SK-N-SH treated with all-trans-retinoic acid at 6 μM for 48 hours (cell line): Measurements from ENCODE around the gene KIF7.

Experiments used
- ATAC-seq: fragments of 200-7000 bp; cut with Tn5 transposase; 3 replicates; pipeline ENCODE4 v1.9.1; 2020; ENCODE audit warnings: mild to moderate bottlenecking, moderate library complexity
- ARNTL ChIP-seq: fragments of 450-650 bp; formaldehyde crosslinking; IDR thresholded peaks from 2 replicates; pipeline ENCODE4 v1.5.0; 2020; ENCODE audit warnings: low read depth, mild to moderate bottlenecking, moderate library complexity, borderline replicate concordance
- BACH2 ChIP-seq: fragments of 250-450 bp; sonication (Bioruptor Pico); IDR thresholded peaks from 2 replicates; pipeline ENCODE4 v1.9.0; 2021; ENCODE audit warnings: mild to moderate bottlenecking, borderline replicate concordance
- CREB5 ChIP-seq: fragments of 250-450 bp; sonication (Bioruptor Pico); IDR thresholded peaks from 2 replicates; pipeline ENCODE4 v1.5.1; 2020; ENCODE audit warnings: low read depth, mild to moderate bottlenecking, moderate library complexity
- CSDC2 ChIP-seq: fragments of 250-450 bp; sonication (Bioruptor Pico); IDR thresholded peaks from 2 replicates; pipeline ENCODE4 v1.5.0; 2020; ENCODE audit warnings: mild to moderate bottlenecking, moderate library complexity
- CSRNP3 ChIP-seq: fragments of 250-450 bp; sonication (Bioruptor Pico); IDR thresholded peaks from 2 replicates; pipeline ENCODE4 v1.5.1; 2021; ENCODE audit warnings: mild to moderate bottlenecking, moderate library complexity
- ESRRG ChIP-seq: fragments of 250-450 bp; sonication (Bioruptor Pico); IDR thresholded peaks from 2 replicates; pipeline ENCODE4 v1.6.1; 2021; ENCODE audit warnings: mild to moderate bottlenecking
- GLIS3 ChIP-seq: fragments of 250-450 bp; sonication (Bioruptor Pico); IDR thresholded peaks from 2 replicates; pipeline ENCODE4 v1.5.0; 2020; ENCODE audit warnings: mild to moderate bottlenecking, moderate library complexity
- ISL1 ChIP-seq: fragments of 250-450 bp; sonication (Bioruptor Pico); IDR thresholded peaks from 2 replicates; pipeline ENCODE4 v2.1.2; 2022; ENCODE audit warnings: mild to moderate bottlenecking, moderate library complexity
- OSR1 ChIP-seq: fragments of 250-450 bp; sonication (Bioruptor Pico); IDR thresholded peaks from 2 replicates; pipeline ENCODE4 v1.8.0; 2022; ENCODE audit warnings: moderate library complexity, mild to moderate bottlenecking, inconsistent platforms
- PATZ1 ChIP-seq: fragments of 250-450 bp; sonication (Bioruptor Pico); IDR thresholded peaks from 2 replicates; pipeline ENCODE4 v1.8.0; 2020; ENCODE audit warnings: mild to moderate bottlenecking, moderate library complexity, borderline replicate concordance
- POU6F1 ChIP-seq: fragments of 250-450 bp; sonication (Bioruptor Pico); IDR thresholded peaks from 2 replicates; pipeline ENCODE4 v1.8.0; 2021; ENCODE audit warnings: low read depth, mild to moderate bottlenecking, moderate library complexity, borderline replicate concordance
- PPARA ChIP-seq: fragments of 250-450 bp; sonication (Bioruptor Pico); IDR thresholded peaks from 2 replicates; pipeline ENCODE4 v1.5.0; 2020; ENCODE audit warnings: mild to moderate bottlenecking, borderline replicate concordance
- RARB ChIP-seq: fragments of 250-450 bp; sonication (Bioruptor Pico); IDR thresholded peaks from 2 replicates; pipeline ENCODE4 v1.8.0; 2021; ENCODE audit warnings: mild to moderate bottlenecking, moderate library complexity
- SNAI2 ChIP-seq: fragments of 250-450 bp; sonication (Bioruptor Pico); IDR thresholded peaks from 2 replicates; pipeline ENCODE4 v1.5.0; 2020; ENCODE audit warnings: mild to moderate bottlenecking, moderate library complexity
- TCF4 ChIP-seq: fragments of 250-450 bp; sonication (Bioruptor Pico); IDR thresholded peaks from 2 replicates; pipeline ENCODE4 v1.8.0; 2021; ENCODE audit warnings: mild to moderate bottlenecking, moderate library complexity, borderline replicate concordance
- TOX ChIP-seq: fragments of 250-450 bp; sonication (Bioruptor Pico); IDR thresholded peaks from 2 replicates; pipeline ENCODE4 v1.8.0; 2021; ENCODE audit warnings: mild to moderate bottlenecking, moderate library complexity, borderline replicate concordance
- TSHZ2 ChIP-seq: fragments of 250-450 bp; sonication (Bioruptor Pico); IDR thresholded peaks from 2 replicates; pipeline ENCODE4 v1.5.0; 2020; ENCODE audit warnings: mild to moderate bottlenecking, moderate library complexity
- ZC3H10 ChIP-seq: fragments of 250-450 bp; sonication (Bioruptor Pico); IDR thresholded peaks from 2 replicates; pipeline ENCODE4 v1.5.1; 2021; ENCODE audit warnings: mild to moderate bottlenecking, moderate library complexity
- ZFP3 ChIP-seq: fragments of 250-450 bp; sonication (Bioruptor Pico); IDR thresholded peaks from 2 replicates; pipeline ENCODE4 v1.5.0; 2020; ENCODE audit warnings: mild to moderate bottlenecking, moderate library complexity
- ZFP30 ChIP-seq: fragments of 450-650 bp; formaldehyde crosslinking; IDR thresholded peaks from 2 replicates; pipeline ENCODE4 v1.5.0; 2022; ENCODE audit warnings: mild to moderate bottlenecking, moderate library complexity
- ZNF565 ChIP-seq: fragments of 450-650 bp; formaldehyde crosslinking; conservative IDR thresholded peaks from 2 replicates; pipeline ENCODE4 v1.5.0; 2020; ENCODE audit warnings: low read depth, mild to moderate bottlenecking, moderate library complexity
- ZNF70 ChIP-seq: fragments of 450-650 bp; formaldehyde crosslinking; IDR thresholded peaks from 2 replicates; pipeline ENCODE4 v1.5.0; 2020; ENCODE audit warnings: mild to moderate bottlenecking, moderate library complexity
- ZNF8 ChIP-seq: fragments of 450-650 bp; formaldehyde crosslinking; IDR thresholded peaks from 2 replicates; pipeline ENCODE4 v1.5.0; 2020; ENCODE audit warnings: mild to moderate bottlenecking, moderate library complexity

The KIF7 gene

GRCh38 chr15:89642106-89642505, 13.2 kb downstream of the KIF7 start:
- no peak for TF ChIP-seq RARB (CRISPR knock-in tag)
- TF ChIP-seq ZFP30 (CRISPR knock-in tag): no peak
- no peak for TF ChIP-seq CREB5
- TF ChIP-seq ZNF8 (CRISPR knock-in tag): no peak
- no peak for TF ChIP-seq ESRRG (CRISPR knock-in tag)
- no peak for TF ChIP-seq TOX (CRISPR knock-in tag)
- TF ChIP-seq PPARA (CRISPR knock-in tag): no peak
- TF ChIP-seq ISL1 (CRISPR knock-in tag): no peak
- TF ChIP-seq BACH2 (CRISPR knock-in tag): no peak
- no peak for TF ChIP-seq TCF4 (CRISPR knock-in tag)
- TF ChIP-seq ZNF565: no peak
- TF ChIP-seq ZNF70: no peak
- no peak for TF ChIP-seq TSHZ2 (CRISPR knock-in tag)
- no peak for TF ChIP-seq ARNTL (CRISPR knock-in tag)
- TF ChIP-seq SNAI2: no peak
- TF ChIP-seq OSR1 (CRISPR knock-in tag): no peak
- no peak for TF ChIP-seq CSRNP3 (CRISPR knock-in tag)
- TF ChIP-seq ZFP3 (CRISPR knock-in tag): no peak
- no peak for TF ChIP-seq POU6F1
- TF ChIP-seq, all 23 proteins: peak for 0
- ATAC-seq: no peak

GRCh38 chr15:89641053-89641452, 14.2 kb downstream of the KIF7 start:
- no peak for ATAC-seq

GRCh38 chr15:89640245-89640644, 15.0 kb downstream of the KIF7 start:
- no peak for ATAC-seq
- TF ChIP-seq ZFP30 (CRISPR knock-in tag): no peak
- TF ChIP-seq ARNTL (CRISPR knock-in tag): no peak
- no peak for TF ChIP-seq CSDC2 (CRISPR knock-in tag)
- TF ChIP-seq ZNF70: no peak
- TF ChIP-seq CSRNP3 (CRISPR knock-in tag): no peak
- TF ChIP-seq POU6F1: no peak
- no peak for TF ChIP-seq CREB5
- TF ChIP-seq PPARA (CRISPR knock-in tag): no peak
- TF ChIP-seq ZNF565: no peak
- TF ChIP-seq ZFP3 (CRISPR knock-in tag): no peak
- no peak for TF ChIP-seq ISL1 (CRISPR knock-in tag)
- no peak for TF ChIP-seq GLIS3
- no peak for TF ChIP-seq TOX (CRISPR knock-in tag)
- no peak for TF ChIP-seq ZC3H10 (CRISPR knock-in tag)
- TF ChIP-seq SNAI2: no peak
- no peak for TF ChIP-seq PATZ1 (CRISPR knock-in tag)
- no peak for TF ChIP-seq BACH2 (CRISPR knock-in tag)
- TF ChIP-seq TCF4 (CRISPR knock-in tag): no peak
- TF ChIP-seq, all 23 proteins: peak for 0

More at GRCh38 chr15:89641053-89641452, 14.2 kb downstream of the KIF7 start:
- TF ChIP-seq ZFP3 (CRISPR knock-in tag): no peak
- TF ChIP-seq OSR1 (CRISPR knock-in tag): no peak
- TF ChIP-seq, all 23 proteins: peak for 0
